HG02623 (cell line): ENCODE data around the gene S100A7A.

ENCODE experiments used
- ATAC-seq: cut with Tn5 transposase; IDR thresholded peaks from one replicate; pipeline ENCODE4 v1.9.1; 2021; ENCODE audit warnings: moderate library complexity; ENCODE audit not compliant: unreplicated experiment

Gene S100A7A

GRCh38 chr1:153415850-153416570, at the start of gene S100A7A:
Gene S100A7A, plus strand, starts transcription at chr1:153416520. Its CDS starts 1,563 bp downstream, at chr1:153418083.
- no peak for ATAC-seq

GRCh38 chr1:153367090-153367489, 49.2 kb upstream of the S100A7A start:
- ATAC-seq = no peak

GRCh38 chr1:153368495-153368894, 47.8 kb upstream of the S100A7A start:
- ATAC-seq = no peak

GRCh38 chr1:153370146-153370545, 46.2 kb upstream of the S100A7A start:
- no peak for ATAC-seq

- no peak for ATAC-seq
These were observed 45.1 kb upstream of the S100A7A start for GRCh38 chr1:153371231-153371630.

- no peak for ATAC-seq
These were observed 43.7 kb upstream of the S100A7A start for GRCh38 chr1:153372571-153372970.

- ATAC-seq = no peak
These were observed 42.2 kb upstream of the S100A7A start for GRCh38 chr1:153374071-153374470.

GRCh38 chr1:153375511-153375910, 40.8 kb upstream of the S100A7A start, which contains the start of gene S100A12:
Gene S100A12, minus strand, starts transcription at chr1:153375621. Its CDS starts 1,029 bp downstream, at chr1:153374592.
- no peak for ATAC-seq

- no peak for ATAC-seq
These were observed 36.7 kb upstream of the S100A7A start for GRCh38 chr1:153379591-153379990.

- no peak for ATAC-seq
These were observed 35.6 kb upstream of the S100A7A start for GRCh38 chr1:153380711-153381110.

GRCh38 chr1:153384958-153385580, 31.3 kb upstream of the S100A7A start:
- ATAC-seq = no peak

- ATAC-seq = no peak
These were observed 29.8 kb upstream of the S100A7A start for GRCh38 chr1:153386500-153386901.

GRCh38 chr1:153387001-153387400, 29.3 kb upstream of the S100A7A start:
- ATAC-seq = no peak

GRCh38 chr1:153387785-153388184, 28.5 kb upstream of the S100A7A start:
- ATAC-seq = no peak

GRCh38 chr1:153389401-153389800, 26.9 kb upstream of the S100A7A start:
- ATAC-seq = no peak

GRCh38 chr1:153389973-153390879, 26.1 kb upstream of the S100A7A start:
- no peak for ATAC-seq

- no peak for ATAC-seq
These were observed 25.2 kb upstream of the S100A7A start, which contains the start of gene S100A8 for GRCh38 chr1:153390938-153391710. Gene S100A8, minus strand, starts transcription at chr1:153391073. Its CDS starts 538 bp downstream, at chr1:153390535.

GRCh38 chr1:153392258-153392657, 24.1 kb upstream of the S100A7A start:
- ATAC-seq = no peak

- no peak for ATAC-seq
These were observed 23.5 kb upstream of the S100A7A start for GRCh38 chr1:153392822-153393221.

- no peak for ATAC-seq
These were observed 22.4 kb upstream of the S100A7A start for GRCh38 chr1:153393926-153394325.

- no peak for ATAC-seq
These were observed 21.9 kb upstream of the S100A7A start for GRCh38 chr1:153394391-153394790.
